Measurements from ENCODE around the gene MAPK6. TPM values are rescaled to one million over a fixed set of nuclear protein-coding genes. Genes with fewer than 3 reads are reported as not detected.

MAPK6 gene
- total and polyA plus RNA-seq, 2 of the 4 experiments (the other 2 are of a cell fraction): 22.6 to 60.6 TPM

DNA sequence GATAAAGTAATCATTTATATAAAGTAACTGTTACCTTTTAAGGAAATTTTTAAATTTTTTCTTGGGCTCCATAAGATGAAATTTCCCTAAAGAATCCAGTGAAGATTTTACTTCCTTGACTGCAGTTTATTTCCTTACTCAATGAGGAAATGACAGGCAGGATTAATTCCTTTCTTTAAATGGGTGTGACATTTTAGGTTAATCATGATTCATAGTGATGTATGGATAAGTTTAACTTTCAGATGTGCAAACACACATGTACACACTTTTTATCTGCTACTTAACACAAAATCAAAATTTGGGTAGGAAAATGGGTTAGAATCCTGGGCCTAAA, 36.3 kb upstream of the MAPK6 start:
- peaks cover 3% of the 10 kb centered on the region for H3K4me1 ChIP-seq (ENCODE audit: control insufficient read depth, insufficient read depth, low read length)
- no peak overlapping the region for H2BK15ac ChIP-seq (ENCODE audit: low read depth, low read length)
- no peaks in the 10 kb centered on the region for H3K36me3 ChIP-seq (ENCODE audit: control insufficient read depth, insufficient read depth, low read length)
- intact Hi-C loops (cut with micrococcal nuclease): loop anchor here (1.0 to 5.0 kb wide), 5 partner anchors 40 to 245 kb away; no protein-coding TSS in a partner anchor
- H3K9me1 ChIP-seq (ENCODE audit: insufficient read depth, low read length): no peaks in the 10 kb centered on the region
- H4K8ac ChIP-seq (ENCODE audit: low read depth in 2 of 2, low read length in 2 of 2): no peak overlapping the region
- no peak overlapping the region for H3K27ac ChIP-seq (ENCODE audit: insufficient read depth, low read length)
- H3K27me3 ChIP-seq (ENCODE audit: control insufficient read depth, insufficient read depth, low read length): no peaks in the 10 kb centered on the region
- CTCF ChIA-PET: no interaction called here
- dilution Hi-C loops (cut with HindIII; ENCODE audit: low sequenced_read_pairs, unreplicated experiment): no loop called here
- H3K18ac ChIP-seq (ENCODE audit: low read depth, low read length): no peak overlapping the region
- no TSS peak for BruUV-seq (replicated peaks)
- no peak overlapping the region for H3K56ac ChIP-seq (ENCODE audit: extremely low read depth, insufficient read depth, low read length)
- H3K9me3 ChIP-seq (ENCODE audit: control insufficient read depth, insufficient read depth, low read length): no peaks in the 10 kb centered on the region
- H3K4me3 ChIP-seq (ENCODE audit: insufficient read depth, low read depth, low read length): no peak overlapping the region
- ATAC-seq (ENCODE audit: low read depth): no peak
- no peaks in the 10 kb centered on the region for H3K79me1 ChIP-seq (ENCODE audit: low read depth in 1 of 2, low read length in 2 of 2)
- no peak overlapping the region for H2AFZ ChIP-seq (replicated peaks; ENCODE audit: low read length, poor library complexity)
- H2AK5ac ChIP-seq (ENCODE audit: low read depth, low read length): no peak overlapping the region
- no peak overlapping the region for H3K4ac ChIP-seq (ENCODE audit: low read depth, low read length)
- no peak overlapping the region for H4K91ac ChIP-seq (ENCODE audit: insufficient read depth, low read depth, low read length)
- TF ChIP-seq RAD21 (IDR thresholded peaks at IDR 0.05; ENCODE audit: low read length): no peak
- TF ChIP-seq POLR2A (IDR thresholded peaks at IDR 0.05; ENCODE audit: low read depth, low read length): no peak
- TF ChIP-seq CEBPB (IDR thresholded peaks at IDR 0.05; ENCODE audit: low read depth, low read length): no peak
- no peak for TF ChIP-seq USF2 (IDR thresholded peaks at IDR 0.05; ENCODE audit: low read depth, low read length)
- TF ChIP-seq MXI1 (IDR thresholded peaks at IDR 0.05; ENCODE audit: borderline replicate concordance, low read depth, low read length): no peak
- no peak for TF ChIP-seq RFX5 (IDR thresholded peaks at IDR 0.05; ENCODE audit: low read depth, low read length)
- TF ChIP-seq NFE2L2 (IDR thresholded peaks at IDR 0.05; ENCODE audit: low read depth, low read length): no peak
- no peak for TF ChIP-seq MAZ (IDR thresholded peaks at IDR 0.05; ENCODE audit: borderline replicate concordance, low read depth, low read length)
- TF ChIP-seq MAFK (IDR thresholded peaks at IDR 0.05; ENCODE audit: low read depth, low read length): no peak
- TF ChIP-seq BHLHE40 (IDR thresholded peaks at IDR 0.05; ENCODE audit: low read depth, low read length): no peak
- no peak for TF ChIP-seq FOS (IDR thresholded peaks at IDR 0.05; ENCODE audit: low read depth, low read length)
- DNase-seq: no peak
- POLR2A ChIA-PET (ENCODE audit: unreplicated experiment): no interaction called here
- H2BK5ac ChIP-seq (ENCODE audit: low read depth, low read length, poor library complexity, severe bottlenecking): no peak overlapping the region
- in situ Hi-C loops (cut with MboI; ENCODE audit: low sequenced_read_pairs): no loop called here
- no peak overlapping the region for H3K14ac ChIP-seq (replicated peaks; ENCODE audit: low read depth, low read length)
- H4K20me1 ChIP-seq (ENCODE audit: insufficient read depth, low read length): no peaks in the 10 kb centered on the region
- no peak overlapping the region for H3K9ac ChIP-seq (ENCODE audit: low read depth, low read length)
- H2BK120ac ChIP-seq (ENCODE audit: low read depth, low read length): no peak overlapping the region
- no peak overlapping the region for H2AK9ac ChIP-seq (replicated peaks; ENCODE audit: low read depth, low read length, poor library complexity)
- H3K23ac ChIP-seq (ENCODE audit: low read depth, low read length): no peak overlapping the region
- H3K4me2 ChIP-seq (ENCODE audit: low read depth, low read length): no peak overlapping the region
- H2BK20ac ChIP-seq (ENCODE audit: low read depth, low read length): no peak overlapping the region
- 0 out of 2 replicates have a peak overlapping the region, but pooled peaks have one; percentile 53 for H4K5ac ChIP-seq (ENCODE audit: low read depth, low read length)

Data from IMR-90 (cell line).